Measurements from ENCODE around the gene PHETA2. TPM values are rescaled to one million over a fixed set of nuclear protein-coding genes. Genes with fewer than 3 reads are reported as not detected.

The PHETA2 gene
- total RNA-seq, 1 donor from 2014 or later: 0.88 TPM

DNA sequence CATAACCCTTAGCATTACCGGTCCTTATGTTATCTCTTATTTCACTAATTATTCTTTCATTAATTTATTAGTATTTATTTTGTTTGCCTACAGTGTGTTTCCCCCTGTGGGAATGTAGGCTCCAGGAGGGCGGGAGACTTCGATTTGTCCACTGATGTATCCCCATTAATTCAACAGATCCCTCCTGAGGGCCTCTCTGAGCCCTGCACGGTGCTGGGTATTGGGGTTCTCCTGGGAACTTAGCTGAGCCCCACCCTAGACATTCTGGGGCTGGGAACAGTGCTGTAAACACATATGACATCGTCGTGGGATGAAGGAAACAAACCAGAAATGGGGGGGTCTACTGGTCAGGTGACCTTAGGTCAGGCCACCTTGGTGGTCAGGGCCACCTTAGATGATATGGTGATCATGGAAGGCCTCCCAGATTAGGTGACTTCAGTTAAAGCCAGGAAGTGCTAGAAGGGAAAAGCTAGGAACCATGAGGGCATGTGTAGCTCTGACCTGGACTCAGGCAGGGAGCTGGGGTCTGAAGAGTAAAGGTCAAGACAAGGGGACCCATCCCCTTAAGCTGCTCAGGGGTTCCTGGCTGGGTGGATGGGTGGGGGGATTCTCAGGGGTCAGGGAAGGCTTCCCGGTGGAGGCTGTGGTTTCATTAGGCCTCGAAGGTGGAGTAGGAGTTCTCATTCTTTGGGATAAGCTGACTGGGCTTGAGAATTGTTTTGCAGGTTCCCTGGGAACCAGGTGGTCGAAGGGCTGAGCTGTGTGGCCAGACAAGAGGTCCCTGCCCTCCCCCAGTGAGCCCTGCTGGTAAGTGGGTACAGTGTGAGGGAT is 1.0 kb downstream of the PHETA2 start:
- peaks cover 9% of the 10 kb centered on the region for H3K27me3 Mint-ChIP-seq (ENCODE audit: unreplicated experiment)
- H3K27ac Mint-ChIP-seq (ENCODE audit: unreplicated experiment): no peak overlapping the region
- no peak for DNase-seq
- H3K4me3 Mint-ChIP-seq (ENCODE audit: unreplicated experiment): peak overlapping the region; percentile 49
- peaks cover 15% of the 10 kb centered on the region for H3K4me1 Mint-ChIP-seq (ENCODE audit: low read depth, unreplicated experiment)
- TF ChIP-seq, protein P1, sequence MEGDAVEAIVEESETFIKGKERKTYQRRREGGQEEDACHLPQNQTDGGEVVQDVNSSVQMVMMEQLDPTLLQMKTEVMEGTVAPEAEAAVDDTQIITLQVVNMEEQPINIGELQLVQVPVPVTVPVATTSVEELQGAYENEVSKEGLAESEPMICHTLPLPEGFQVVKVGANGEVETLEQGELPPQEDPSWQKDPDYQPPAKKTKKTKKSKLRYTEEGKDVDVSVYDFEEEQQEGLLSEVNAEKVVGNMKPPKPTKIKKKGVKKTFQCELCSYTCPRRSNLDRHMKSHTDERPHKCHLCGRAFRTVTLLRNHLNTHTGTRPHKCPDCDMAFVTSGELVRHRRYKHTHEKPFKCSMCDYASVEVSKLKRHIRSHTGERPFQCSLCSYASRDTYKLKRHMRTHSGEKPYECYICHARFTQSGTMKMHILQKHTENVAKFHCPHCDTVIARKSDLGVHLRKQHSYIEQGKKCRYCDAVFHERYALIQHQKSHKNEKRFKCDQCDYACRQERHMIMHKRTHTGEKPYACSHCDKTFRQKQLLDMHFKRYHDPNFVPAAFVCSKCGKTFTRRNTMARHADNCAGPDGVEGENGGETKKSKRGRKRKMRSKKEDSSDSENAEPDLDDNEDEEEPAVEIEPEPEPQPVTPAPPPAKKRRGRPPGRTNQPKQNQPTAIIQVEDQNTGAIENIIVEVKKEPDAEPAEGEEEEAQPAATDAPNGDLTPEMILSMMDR (IDR thresholded peaks at IDR 0.05; ENCODE audit: partially characterized antibody, unreplicated experiment): no peak
- peaks cover 6% of the 10 kb centered on the region for H3K36me3 Mint-ChIP-seq (ENCODE audit: unreplicated experiment)
- peaks cover 9% of the 10 kb centered on the region for H3K9me3 Mint-ChIP-seq (ENCODE audit: unreplicated experiment)

DNA sequence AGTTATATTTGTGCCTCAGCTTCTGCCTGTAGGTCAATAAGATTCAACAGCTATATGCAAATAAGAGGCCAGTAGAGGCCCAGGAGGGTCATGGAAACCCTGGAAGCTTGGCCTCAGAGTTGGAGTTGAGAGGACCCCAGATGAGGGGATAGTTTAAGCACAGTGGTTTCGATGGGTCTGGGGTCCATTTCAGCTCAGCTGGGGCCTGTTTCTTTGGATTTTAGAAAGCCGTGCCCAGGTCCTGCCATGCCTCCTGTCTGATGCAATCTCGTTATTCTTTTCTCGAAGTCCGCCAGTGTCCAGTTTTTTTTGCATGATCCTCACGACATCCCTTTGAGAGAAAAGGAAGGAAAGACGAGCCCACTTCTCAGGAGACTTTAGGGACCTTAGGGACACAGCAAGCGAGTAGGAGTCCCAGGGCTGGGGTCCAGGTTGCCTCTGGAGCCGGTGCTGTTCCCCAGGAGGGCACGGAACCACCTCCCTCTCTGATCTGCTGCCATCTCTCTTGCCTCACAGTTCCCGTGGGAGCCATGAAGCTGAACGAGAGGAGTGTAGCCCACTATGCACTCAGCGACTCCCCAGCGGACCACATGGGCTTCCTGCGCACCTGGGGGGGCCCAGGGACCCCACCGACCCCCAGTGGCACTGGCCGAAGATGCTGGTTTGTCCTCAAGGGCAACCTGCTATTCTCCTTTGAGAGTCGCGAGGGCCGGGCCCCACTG is 2.9 kb downstream of the PHETA2 start:
- peaks cover 17% of the 10 kb centered on the region for H3K4me1 Mint-ChIP-seq (ENCODE audit: low read depth, unreplicated experiment)
- TF ChIP-seq, protein P1 (IDR thresholded peaks at IDR 0.05; ENCODE audit: partially characterized antibody, unreplicated experiment): no peak
- H3K27ac Mint-ChIP-seq (ENCODE audit: unreplicated experiment): no peak overlapping the region
- no peak for DNase-seq
- peaks cover 10% of the 10 kb centered on the region for H3K27me3 Mint-ChIP-seq (ENCODE audit: unreplicated experiment)
- no peak overlapping the region for H3K4me3 Mint-ChIP-seq (ENCODE audit: unreplicated experiment)
- peaks cover 10% of the 10 kb centered on the region for H3K9me3 Mint-ChIP-seq (ENCODE audit: unreplicated experiment)
- peaks cover 6% of the 10 kb centered on the region for H3K36me3 Mint-ChIP-seq (ENCODE audit: unreplicated experiment)

DNA sequence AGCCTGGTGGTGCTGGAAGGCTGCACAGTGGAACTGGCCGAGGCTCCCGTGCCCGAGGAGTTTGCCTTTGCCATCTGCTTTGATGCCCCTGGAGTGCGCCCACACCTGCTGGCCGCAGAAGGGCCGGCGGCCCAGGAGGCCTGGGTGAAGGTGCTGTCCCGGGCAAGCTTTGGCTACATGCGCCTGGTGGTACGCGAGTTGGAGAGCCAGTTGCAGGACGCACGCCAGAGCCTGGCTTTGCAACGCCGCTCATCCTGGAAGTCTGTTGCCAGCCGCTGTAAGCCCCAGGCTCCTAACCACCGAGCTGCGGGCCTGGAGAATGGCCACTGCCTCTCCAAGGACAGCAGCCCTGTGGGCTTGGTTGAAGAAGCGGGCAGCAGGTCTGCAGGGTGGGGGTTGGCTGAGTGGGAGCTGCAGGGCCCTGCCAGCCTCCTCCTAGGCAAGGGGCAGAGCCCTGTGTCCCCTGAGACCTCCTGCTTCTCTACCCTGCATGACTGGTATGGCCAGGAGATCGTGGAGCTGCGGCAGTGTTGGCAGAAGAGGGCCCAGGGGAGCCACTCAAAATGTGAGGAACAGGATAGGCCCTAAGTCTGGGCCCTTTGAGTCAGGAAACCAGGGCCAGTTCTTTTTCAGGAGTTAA is 3.6 kb downstream of the PHETA2 start:
- no peak for DNase-seq
- H3K27me3 Mint-ChIP-seq (ENCODE audit: unreplicated experiment): peaks cover 9% of the 10 kb centered on the region
- H3K9me3 Mint-ChIP-seq (ENCODE audit: unreplicated experiment): peaks cover 13% of the 10 kb centered on the region
- H3K4me3 Mint-ChIP-seq (ENCODE audit: unreplicated experiment): no peak overlapping the region
- TF ChIP-seq, protein P1 (IDR thresholded peaks at IDR 0.05; ENCODE audit: partially characterized antibody, unreplicated experiment): no peak
- H3K36me3 Mint-ChIP-seq (ENCODE audit: unreplicated experiment): peaks cover 6% of the 10 kb centered on the region
- H3K27ac Mint-ChIP-seq (ENCODE audit: unreplicated experiment): peak overlapping the region; percentile 95
- peaks cover 16% of the 10 kb centered on the region for H3K4me1 Mint-ChIP-seq (ENCODE audit: low read depth, unreplicated experiment)

DNA sequence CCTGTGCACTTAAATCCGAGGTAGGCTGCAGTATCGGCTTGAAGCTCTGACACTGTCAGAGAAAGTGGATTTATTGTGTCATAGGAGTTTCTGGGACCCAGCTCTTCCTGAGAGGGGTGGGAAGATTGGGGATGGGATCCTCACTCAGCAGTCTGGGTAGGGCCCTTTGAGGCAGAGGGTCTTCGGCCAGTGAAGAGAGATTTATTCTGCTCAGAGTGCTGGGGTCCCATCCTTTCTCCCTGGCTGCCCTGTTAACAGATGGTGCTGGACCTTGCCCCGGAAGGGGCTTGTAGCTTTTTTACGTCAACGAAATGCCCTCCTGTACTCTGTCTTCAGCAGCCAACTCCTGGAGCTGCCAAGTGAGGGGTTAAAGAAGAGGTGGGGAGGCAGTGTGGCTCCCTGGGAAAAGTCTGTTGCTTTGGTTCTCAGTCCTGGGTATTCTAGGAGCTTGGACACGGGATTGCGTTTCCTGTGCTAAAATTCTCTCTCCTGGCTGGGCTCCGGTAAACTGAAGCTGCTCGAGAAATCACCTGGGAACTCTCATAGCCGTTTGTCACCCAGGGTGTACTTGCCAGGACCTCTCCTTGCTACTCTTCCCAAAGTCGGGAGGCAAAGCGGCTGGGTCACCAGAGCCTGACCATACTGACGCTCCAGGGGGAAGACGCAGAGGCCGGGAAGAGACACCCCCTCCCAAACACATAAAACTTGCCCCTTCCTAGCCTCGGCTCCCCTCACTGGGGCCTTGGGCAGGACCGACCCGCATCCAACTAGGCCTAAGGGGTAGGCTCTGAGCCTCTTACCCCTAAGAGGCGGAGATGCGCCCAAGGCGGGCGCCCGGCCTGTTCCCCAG is 4.6 kb downstream of the PHETA2 start:
- Mint-ChIP-seq H3K4me1 (ENCODE audit: low read depth, unreplicated experiment) (peaks cover 10% of the 10 kb centered on the region), H3K36me3 (ENCODE audit: unreplicated experiment) (peaks cover 6% of the 10 kb centered on the region), H3K4me3 (ENCODE audit: unreplicated experiment) (peak overlapping the region; percentile 92), H3K27ac (ENCODE audit: unreplicated experiment) (peak overlapping the region; percentile 95), H3K9me3 (ENCODE audit: unreplicated experiment) (peaks cover 11% of the 10 kb centered on the region), H3K27me3 (ENCODE audit: unreplicated experiment) (peaks cover 7% of the 10 kb centered on the region)
- peak; percentile 26 for DNase-seq
- TF ChIP-seq, protein P1 (IDR thresholded peaks at IDR 0.05; ENCODE audit: partially characterized antibody, unreplicated experiment): no peak

Data from glutamatergic neuron (in vitro differentiated cells).